A549 (cell line): ENCODE data around the gene ADAM12. TPM values are rescaled to one million over a fixed set of nuclear protein-coding genes. Genes with fewer than 3 reads are reported as not detected.

Source experiments
- ATAC-seq, 2 experiments: fragments of 200-7000 bp in 1 of 2; fragments of >200 bp in 1 of 2; cut with Nextera tagmentation in 1 of 2; cut with Tn5 transposase in 1 of 2; 3 replicates each; pipeline versions ENCODE4 v1.8.0 to v1.9.1; 2018 to 2020; ENCODE audit warnings: mild to moderate bottlenecking in 1 of 2, moderate library complexity in 1 of 2
- CTCF ChIA-PET: fragments of 300-600 bp; sonication (Branson Sonifier 250); formaldehyde crosslinking; extraction: SDS; loops from one replicate; lab custom pipeline; 2021; ENCODE audit warnings: antibody characterized with exemption, inconsistent platforms; lab: Yijun Ruan, JAX
- POLR2A ChIA-PET: fragments of 350-600 bp; formaldehyde crosslinking; extraction: SDS; loops from one replicate; lab custom pipeline; 2021; ENCODE audit warnings: antibody characterized with exemption, inconsistent platforms; lab: Yijun Ruan, JAX
- DNase-seq, 2 experiments: peaks; one replicate each; pipeline versions ENCODE4 v3.0.0 to v3.0.0-alpha.2; 2011 to 2016; ENCODE audit warnings: low read depth in 1 of 2, low spot score in 1 of 2
- FAIRE-seq: peaks from 2 replicates; lab custom pipeline; 2011; peaks lifted over from hg19 to GRCh38; lab: Jason Lieb, UNC
- H3K27ac ChIP-seq, 2 experiments: fragments of >200 bp; sonication (Bioruptor Twin); formaldehyde crosslinking; 3 replicates each; pipeline ENCODE4 v1.5.1; 2016 to 2017
- H3K4me1 ChIP-seq: fragments of >200 bp; sonication (Bioruptor Twin); formaldehyde crosslinking; 3 replicates; pipeline ENCODE4 v1.6.1; 2016
- H3K4me2 ChIP-seq: fragments of >200 bp; sonication (Bioruptor Twin); formaldehyde crosslinking; 3 replicates; pipeline ENCODE4 v1.6.1; 2016
- H3K4me3 ChIP-seq: fragments of >200 bp; sonication (Bioruptor Twin); formaldehyde crosslinking; 3 replicates; pipeline ENCODE4 v1.5.1; 2016
- H3K9me3 ChIP-seq: fragments of >200 bp; sonication (Bioruptor Twin); formaldehyde crosslinking; 3 replicates; pipeline ENCODE4 v1.6.1; 2016
- CBX2 ChIP-seq: fragments of 200-600 bp; sonication (generic); IDR thresholded peaks from 2 replicates; pipeline ENCODE4 v1.6.1; 2016; ENCODE audit warnings: low read depth, mild to moderate bottlenecking, borderline replicate concordance
- CBX8 ChIP-seq: fragments of 200-600 bp; sonication (generic); IDR thresholded peaks from 2 replicates; pipeline ENCODE4 v1.6.1; 2016
- EHMT2 ChIP-seq: fragments of 200-600 bp; sonication (generic); IDR thresholded peaks from 2 replicates; pipeline ENCODE4 v1.6.1; 2016; ENCODE audit warnings: antibody characterized with exemption, low read depth, mild to moderate bottlenecking, moderate library complexity
- EP300 ChIP-seq, 2 experiments: fragments of >200 bp; sonication (Bioruptor Twin); formaldehyde crosslinking; IDR thresholded peaks; 2 replicates in 1 of 2; 3 replicates in 1 of 2; pipeline ENCODE4 v1.6.1; 2016 to 2017
- ESRRA ChIP-seq: fragments of 150-350 bp; IDR thresholded peaks from 2 replicates; pipeline ENCODE4 v1.6.1; 2014; ENCODE audit warnings: mild to moderate bottlenecking, low read length, borderline replicate concordance
- FOXS1 ChIP-seq: fragments of 250-450 bp; sonication (Bioruptor Pico); IDR thresholded peaks from 2 replicates; pipeline ENCODE4 v1.5.0; 2020; ENCODE audit warnings: mild to moderate bottlenecking, moderate library complexity
- GATA3 ChIP-seq: IDR thresholded peaks from 2 replicates; pipeline ENCODE4 v1.6.1; 2012; ENCODE audit warnings: borderline replicate concordance
- HDAC2 ChIP-seq: fragments of 200-600 bp; sonication (generic); IDR thresholded peaks from 2 replicates; pipeline ENCODE4 v1.6.1; 2016
- HOXB13 ChIP-seq: fragments of 250-450 bp; sonication (Bioruptor Pico); IDR thresholded peaks from 2 replicates; pipeline ENCODE4 v1.5.0; 2020; ENCODE audit warnings: low read depth, mild to moderate bottlenecking, moderate library complexity
- HOXB5 ChIP-seq: fragments of 250-450 bp; sonication (Bioruptor Pico); IDR thresholded peaks from 2 replicates; pipeline ENCODE4 v1.5.0; 2020; ENCODE audit warnings: mild to moderate bottlenecking, moderate library complexity
- JUN ChIP-seq, 2 experiments: fragments of >200 bp; sonication (Bioruptor Twin); formaldehyde crosslinking; IDR thresholded peaks; 2 replicates in 1 of 2; 3 replicates in 1 of 2; pipeline ENCODE4 v1.6.1; 2016 to 2017
- JUNB ChIP-seq: fragments of >200 bp; sonication (Bioruptor Twin); formaldehyde crosslinking; IDR thresholded peaks from 2 replicates; pipeline ENCODE4 v1.6.1; 2016
- KDM1A ChIP-seq: fragments of 200-600 bp; sonication (generic); IDR thresholded peaks from 2 replicates; pipeline ENCODE4 v1.6.1; 2016; ENCODE audit warnings: low read depth, mild to moderate bottlenecking
- MAZ ChIP-seq: fragments of 150-350 bp; IDR thresholded peaks from 2 replicates; pipeline ENCODE4 v1.6.1; 2014; ENCODE audit warnings: antibody characterized with exemption, low read depth, low read length, borderline replicate concordance
- MYC ChIP-seq: IDR thresholded peaks from 2 replicates; pipeline ENCODE4 v1.6.1; 2012; ENCODE audit warnings: mild to moderate bottlenecking, inconsistent platforms, low read length, improper control_type of control experiment, borderline replicate concordance
- NFE2L2 ChIP-seq: fragments of 150-350 bp; conservative IDR thresholded peaks from 2 replicates; pipeline ENCODE4 v1.6.1; 2014; ENCODE audit warnings: low read length
- NR3C1 ChIP-seq: fragments of >200 bp; sonication (Bioruptor Twin); formaldehyde crosslinking; IDR thresholded peaks from 3 replicates; pipeline ENCODE4 v1.6.1; 2017
- POLR2A ChIP-seq: IDR thresholded peaks from 2 replicates; pipeline ENCODE4 v1.6.1; 2012; ENCODE audit warnings: mild to moderate bottlenecking, low read length
- POLR2AphosphoS2 ChIP-seq: conservative IDR thresholded peaks from 2 replicates; pipeline ENCODE4 v1.6.1; 2012; ENCODE audit warnings: low read length, improper control_type of control experiment, inconsistent platforms
- RARB ChIP-seq: fragments of 250-450 bp; sonication (Bioruptor Pico); IDR thresholded peaks from 2 replicates; pipeline ENCODE4 v1.8.0; 2021; ENCODE audit warnings: mild to moderate bottlenecking, moderate library complexity
- RCOR1 ChIP-seq: fragments of 150-350 bp; IDR thresholded peaks from 2 replicates; pipeline ENCODE4 v1.6.1; 2014; ENCODE audit warnings: antibody characterized with exemption, low read length, low read depth
- SREBF2 ChIP-seq: fragments of 450-650 bp; IDR thresholded peaks from 2 replicates; pipeline ENCODE4 v1.6.1; 2014; ENCODE audit warnings: mild to moderate bottlenecking, moderate library complexity
- TFCP2L1 ChIP-seq: fragments of 250-450 bp; sonication (Bioruptor Pico); IDR thresholded peaks from 2 replicates; pipeline ENCODE4 v1.5.0; 2021; ENCODE audit warnings: mild to moderate bottlenecking
- ZC3H11A ChIP-seq: fragments of 450-650 bp; IDR thresholded peaks from 2 replicates; pipeline ENCODE4 v1.6.1; 2014; ENCODE audit warnings: antibody characterized with exemption, mild to moderate bottlenecking
- ZNF302 ChIP-seq: fragments of 250-450 bp; sonication (Bioruptor Pico); IDR thresholded peaks from 2 replicates; pipeline ENCODE4 v1.9.0; 2021; ENCODE audit warnings: inconsistent platforms, mild to moderate bottlenecking, moderate library complexity
- WGBS: methylation state at CpG from one replicate; pipeline ENCODE4 v1.1.6; 2017; ENCODE audit errors: missing lambda C conversion rate; 5-methylcytosine and 5-hydroxymethylcytosine counted together
- polyA plus RNA-seq, 4 experiments: library from polyadenylated mRNA; depleted of rRNA in 3 of 4; stranded (reverse); fragments of >200 nt; fragmentation: RNase III in 1 of 4; extraction: RNeasy Plus Mini Kit Qiagen cat#74134 plus additional on column Dnase treatment in 1 of 4; gene quantifications; 2 replicates in 3 of 4; 3 replicates in 1 of 4; pipeline ENCODE4 v1.2.3, GENCODE V29; 2011 to 2017
- TF ChIP-seq, protein P1 (sequence below): fragments of >200 bp; sonication (Bioruptor Twin); formaldehyde crosslinking; IDR thresholded peaks from 2 replicates; pipeline ENCODE4 v1.6.1; 2016
- TF ChIP-seq, protein P2 (sequence below): fragments of 250-450 bp; sonication (Bioruptor Pico); IDR thresholded peaks from 2 replicates; pipeline ENCODE4 v1.5.0; 2021; ENCODE audit warnings: mild to moderate bottlenecking, moderate library complexity, borderline replicate concordance
- TF ChIP-seq, protein P3 (sequence below): fragments of 250-450 bp; sonication (Bioruptor Pico); IDR thresholded peaks from 2 replicates; pipeline ENCODE4 v1.5.0; 2020; ENCODE audit warnings: low read depth, mild to moderate bottlenecking, moderate library complexity
- TF ChIP-seq, protein P4 (sequence below): fragments of >200 bp; sonication (Bioruptor Twin); formaldehyde crosslinking; IDR thresholded peaks from 3 replicates; pipeline ENCODE4 v1.5.1; 2016

The ADAM12 gene
- polyA plus RNA-seq, 2 of the 4 experiments (the other 2 are of a cell fraction): 1.6 to 4.8 TPM

DNA sequence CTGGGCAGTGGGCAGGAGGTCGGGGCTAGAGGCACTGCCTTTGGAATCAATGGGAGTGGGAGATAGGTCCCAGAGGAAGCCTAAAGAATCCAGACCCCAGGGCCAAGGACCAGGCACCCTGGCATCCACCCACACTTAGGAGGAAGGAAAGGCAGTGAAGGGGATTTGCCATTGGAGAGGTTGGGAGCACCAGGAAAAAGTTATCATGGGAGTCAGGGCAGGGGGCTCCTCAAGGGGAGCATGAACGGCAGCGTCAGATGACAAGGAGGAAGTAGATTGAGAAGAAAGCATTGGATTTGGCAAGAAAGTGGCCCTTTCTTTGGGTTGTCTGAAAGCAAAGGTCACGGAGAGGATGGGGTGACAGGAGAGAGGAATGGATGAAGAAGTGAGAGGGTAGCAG is 142.8 kb downstream of the ADAM12 start:
- H3K4me1 ChIP-seq: peaks cover 18% of the 10 kb centered on the region
- DNase-seq: no peak
- no peak overlapping the region for H3K4me2 ChIP-seq
- no peaks in the 10 kb centered on the region for H3K9me3 ChIP-seq
- no peak overlapping the region for H3K4me3 ChIP-seq
- POLR2A ChIA-PET: no interaction called here
- no peak for TF ChIP-seq NFE2L2
- TF ChIP-seq, protein P1, sequence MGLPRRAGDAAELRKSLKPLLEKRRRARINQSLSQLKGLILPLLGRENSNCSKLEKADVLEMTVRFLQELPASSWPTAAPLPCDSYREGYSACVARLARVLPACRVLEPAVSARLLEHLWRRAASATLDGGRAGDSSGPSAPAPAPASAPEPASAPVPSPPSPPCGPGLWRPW: no peak
- no peak for TF ChIP-seq HOXB5 (CRISPR knock-in tag)
- TF ChIP-seq POLR2AphosphoS2: no peak
- TF ChIP-seq FOXS1 (CRISPR knock-in tag): no peak
- TF ChIP-seq SREBF2: no peak
- TF ChIP-seq MYC: no peak
- TF ChIP-seq CBX2: no peak
- TF ChIP-seq, protein P2, sequence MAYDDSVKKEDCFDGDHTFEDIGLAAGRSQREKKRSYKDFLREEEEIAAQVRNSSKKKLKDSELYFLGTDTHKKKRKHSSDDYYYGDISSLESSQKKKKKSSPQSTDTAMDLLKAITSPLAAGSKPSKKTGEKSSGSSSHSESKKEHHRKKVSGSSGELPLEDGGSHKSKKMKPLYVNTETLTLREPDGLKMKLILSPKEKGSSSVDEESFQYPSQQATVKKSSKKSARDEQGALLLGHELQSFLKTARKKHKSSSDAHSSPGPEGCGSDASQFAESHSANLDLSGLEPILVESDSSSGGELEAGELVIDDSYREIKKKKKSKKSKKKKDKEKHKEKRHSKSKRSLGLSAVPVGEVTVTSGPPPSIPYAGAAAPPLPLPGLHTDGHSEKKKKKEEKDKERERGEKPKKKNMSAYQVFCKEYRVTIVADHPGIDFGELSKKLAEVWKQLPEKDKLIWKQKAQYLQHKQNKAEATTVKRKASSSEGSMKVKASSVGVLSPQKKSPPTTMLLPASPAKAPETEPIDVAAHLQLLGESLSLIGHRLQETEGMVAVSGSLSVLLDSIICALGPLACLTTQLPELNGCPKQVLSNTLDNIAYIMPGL (CRISPR knock-in tag): no peak
- no peak for TF ChIP-seq ESRRA
- no peak for TF ChIP-seq NR3C1
- no peak for TF ChIP-seq CBX8
- no peak for TF ChIP-seq RCOR1
- no peak for TF ChIP-seq EHMT2
- TF ChIP-seq HDAC2: no peak
- TF ChIP-seq, all 56 proteins: peak for 0
- CTCF ChIA-PET: no interaction called here
- H3K27ac ChIP-seq: no peak overlapping the region; a peak in 1 of 6 replicates
- no peak for FAIRE-seq
- WGBS: 74% methylated on average over 4 of the region's 4 CpGs
- ATAC-seq: no peak

DNA sequence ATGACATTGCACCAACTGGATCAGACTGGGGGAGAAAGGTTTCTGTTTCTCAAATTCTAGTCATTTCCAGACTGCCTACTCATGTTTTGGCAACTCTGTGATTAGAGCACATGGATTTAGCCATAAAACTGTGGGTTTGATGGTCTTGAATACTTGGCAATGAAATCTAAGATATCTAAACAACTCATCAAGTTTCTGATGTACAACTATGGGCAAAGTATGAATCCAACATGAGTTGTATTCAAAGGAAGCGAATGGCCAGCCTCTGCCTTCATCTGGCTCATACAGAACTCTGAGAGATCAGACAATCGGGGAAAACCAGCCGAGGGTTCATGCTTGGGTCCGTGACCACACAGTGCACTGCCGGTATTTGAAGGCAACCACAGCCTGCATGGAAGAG is 144.3 kb downstream of the ADAM12 start:
- no peak overlapping the region for H3K27ac ChIP-seq
- H3K9me3 ChIP-seq: no peaks in the 10 kb centered on the region
- ChIA-PET POLR2A (no interaction called here), CTCF (no interaction called here)
- peaks cover 18% of the 10 kb centered on the region for H3K4me1 ChIP-seq
- H3K4me2 ChIP-seq: no peak overlapping the region
- no peak for DNase-seq
- no peak overlapping the region for H3K4me3 ChIP-seq
- TF ChIP-seq POLR2A (no peak), JUNB (no peak), HOXB13 (no peak)
- TF ChIP-seq, protein P3, sequence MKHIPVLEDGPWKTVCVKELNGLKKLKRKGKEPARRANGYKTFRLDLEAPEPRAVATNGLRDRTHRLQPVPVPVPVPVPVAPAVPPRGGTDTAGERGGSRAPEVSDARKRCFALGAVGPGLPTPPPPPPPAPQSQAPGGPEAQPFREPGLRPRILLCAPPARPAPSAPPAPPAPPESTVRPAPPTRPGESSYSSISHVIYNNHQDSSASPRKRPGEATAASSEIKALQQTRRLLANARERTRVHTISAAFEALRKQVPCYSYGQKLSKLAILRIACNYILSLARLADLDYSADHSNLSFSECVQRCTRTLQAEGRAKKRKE (CRISPR knock-in tag): no peak
- TF ChIP-seq, all 56 proteins: peak for 0
- no peak for ATAC-seq
- 80% methylated on average over 5 of the region's 5 CpGs for WGBS
- FAIRE-seq: no peak

DNA sequence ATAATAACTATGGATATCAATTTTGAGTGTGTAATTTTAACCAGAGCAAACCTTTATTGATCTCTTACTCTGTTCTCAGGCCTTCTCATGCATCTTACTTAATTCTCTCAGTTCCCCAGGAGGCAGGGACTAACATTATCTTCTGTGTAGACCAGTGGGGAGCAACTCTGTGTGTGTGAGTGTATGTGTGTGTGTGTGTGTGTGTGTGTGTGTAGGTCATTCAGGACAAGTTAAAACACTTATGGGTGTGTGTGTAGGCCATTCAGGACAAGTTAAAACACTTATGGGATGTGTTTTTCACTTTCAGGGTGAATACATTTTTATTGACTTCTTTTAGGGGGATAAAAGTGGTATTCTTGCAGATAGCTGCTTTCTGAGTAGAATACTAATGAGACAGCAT is 145.0 kb downstream of the ADAM12 start:
- no peak for FAIRE-seq
- ChIA-PET CTCF (no interaction called here), POLR2A (no interaction called here)
- DNase-seq: no peak
- Histone ChIP-seq H3K4me3 (no peak overlapping the region), H3K4me2 (no peak overlapping the region), H3K9me3 (no peaks in the 10 kb centered on the region), H3K4me1 (peaks cover 17% of the 10 kb centered on the region), H3K27ac (0 out of 6 replicates have a peak overlapping the region, but pooled peaks of 1 of the 2 experiments have one; percentile 13)
- TF ChIP-seq ESRRA (no peak), HOXB13 (no peak), EP300 (IDR thresholded peaks at IDR 0.05) (no peak), HDAC2 (no peak), RARB (CRISPR knock-in tag) (no peak), GATA3 (no peak), TFCP2L1 (CRISPR knock-in tag) (no peak), ZC3H11A (no peak), ZNF302 (CRISPR knock-in tag) (no peak), JUN (IDR thresholded peaks at IDR 0.05) (no peak), KDM1A (no peak), CBX2 (no peak), MAZ (no peak), EHMT2 (no peak), MYC (no peak)
- TF ChIP-seq, protein P4, sequence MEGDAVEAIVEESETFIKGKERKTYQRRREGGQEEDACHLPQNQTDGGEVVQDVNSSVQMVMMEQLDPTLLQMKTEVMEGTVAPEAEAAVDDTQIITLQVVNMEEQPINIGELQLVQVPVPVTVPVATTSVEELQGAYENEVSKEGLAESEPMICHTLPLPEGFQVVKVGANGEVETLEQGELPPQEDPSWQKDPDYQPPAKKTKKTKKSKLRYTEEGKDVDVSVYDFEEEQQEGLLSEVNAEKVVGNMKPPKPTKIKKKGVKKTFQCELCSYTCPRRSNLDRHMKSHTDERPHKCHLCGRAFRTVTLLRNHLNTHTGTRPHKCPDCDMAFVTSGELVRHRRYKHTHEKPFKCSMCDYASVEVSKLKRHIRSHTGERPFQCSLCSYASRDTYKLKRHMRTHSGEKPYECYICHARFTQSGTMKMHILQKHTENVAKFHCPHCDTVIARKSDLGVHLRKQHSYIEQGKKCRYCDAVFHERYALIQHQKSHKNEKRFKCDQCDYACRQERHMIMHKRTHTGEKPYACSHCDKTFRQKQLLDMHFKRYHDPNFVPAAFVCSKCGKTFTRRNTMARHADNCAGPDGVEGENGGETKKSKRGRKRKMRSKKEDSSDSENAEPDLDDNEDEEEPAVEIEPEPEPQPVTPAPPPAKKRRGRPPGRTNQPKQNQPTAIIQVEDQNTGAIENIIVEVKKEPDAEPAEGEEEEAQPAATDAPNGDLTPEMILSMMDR: no peak
- ATAC-seq: no peak
